H9 (cell line): Measurements from ENCODE around the gene HSPA9. TPM values are rescaled to one million over a fixed set of nuclear protein-coding genes. Genes with fewer than 3 reads are reported as not detected.

Experiments used
- DNase-seq: peaks from one replicate; pipeline ENCODE4 v3.0.0-alpha.2; 2017
- H2AFZ ChIP-seq: one replicate; pipeline ENCODE4 v1.6.1; 2013; ENCODE audit warnings: mild to moderate bottlenecking, low read length, control low read depth, moderate library complexity
- H2AK5ac ChIP-seq: 2 replicates; pipeline ENCODE4 v1.6.1; 2013; ENCODE audit warnings: low read length, control low read depth, mixed read lengths; ENCODE audit not compliant: insufficient read length
- H2BK120ac ChIP-seq: one replicate; pipeline ENCODE4 v1.6.1; 2013; ENCODE audit warnings: low read depth, mild to moderate bottlenecking, low read length, control low read depth, inconsistent platforms; ENCODE audit not compliant: poor library complexity, severe bottlenecking
- H2BK12ac ChIP-seq: 2 replicates; pipeline ENCODE4 v1.6.1; 2013; ENCODE audit warnings: low read length, control low read depth, mixed read lengths, low read depth; ENCODE audit not compliant: insufficient read length
- H2BK15ac ChIP-seq: 2 replicates; pipeline ENCODE4 v1.6.1; 2013; ENCODE audit warnings: low read depth, low read length, control low read depth
- H2BK20ac ChIP-seq: one replicate; pipeline ENCODE4 v1.6.1; 2013; ENCODE audit warnings: low read depth, mild to moderate bottlenecking, low read length, control low read depth, inconsistent platforms; ENCODE audit not compliant: poor library complexity, severe bottlenecking
- H2BK5ac ChIP-seq: 2 replicates; pipeline ENCODE4 v1.6.1; 2013; ENCODE audit warnings: low read length, control low read depth, mixed read lengths; ENCODE audit not compliant: insufficient read length
- H3K14ac ChIP-seq: 2 replicates; pipeline ENCODE4 v1.6.1; 2013; ENCODE audit warnings: low read length, control low read depth; ENCODE audit not compliant: insufficient read depth
- H3K18ac ChIP-seq: 2 replicates; pipeline ENCODE4 v1.6.1; 2013; ENCODE audit warnings: low read depth, mild to moderate bottlenecking, mixed read lengths, low read length, control low read depth; ENCODE audit not compliant: insufficient read length
- H3K23ac ChIP-seq: 2 replicates; pipeline ENCODE4 v1.6.1; 2013; ENCODE audit warnings: low read length, control low read depth, mixed read lengths, low read depth; ENCODE audit not compliant: insufficient read length
- H3K23me2 ChIP-seq: 2 replicates; pipeline ENCODE4 v1.6.1; 2013; ENCODE audit warnings: low read depth, mild to moderate bottlenecking, mixed read lengths, low read length, control low read depth; ENCODE audit not compliant: insufficient read length, poor library complexity, severe bottlenecking
- H3K27ac ChIP-seq: 2 replicates; pipeline ENCODE4 v1.5.1; 2013; ENCODE audit warnings: low read length, control low read depth, mixed read lengths, low read depth; ENCODE audit not compliant: insufficient read length
- H3K27me3 ChIP-seq: 2 replicates; pipeline ENCODE4 v1.6.1; 2013; ENCODE audit warnings: low read length, control low read depth, inconsistent platforms; ENCODE audit not compliant: insufficient read depth
- H3K4ac ChIP-seq: 2 replicates; pipeline ENCODE4 v1.6.1; 2013; ENCODE audit warnings: low read depth, mild to moderate bottlenecking, control low read depth, inconsistent platforms, low read length, moderate library complexity
- H3K4me1 ChIP-seq: 2 replicates; pipeline ENCODE4 v1.6.1; 2013; ENCODE audit warnings: low read length, control low read depth, inconsistent platforms; ENCODE audit not compliant: insufficient read depth
- H3K4me2 ChIP-seq: 2 replicates; pipeline ENCODE4 v1.6.1; 2013; ENCODE audit warnings: low read length, control low read depth, mixed read lengths; ENCODE audit not compliant: insufficient read length, insufficient read depth
- H3K56ac ChIP-seq: 2 replicates; pipeline ENCODE4 v1.6.1; 2013; ENCODE audit warnings: low read depth, mild to moderate bottlenecking, mixed read lengths, low read length, control low read depth; ENCODE audit not compliant: insufficient read length
- H3K79me1 ChIP-seq: 2 replicates; pipeline ENCODE4 v1.6.1; 2013; ENCODE audit warnings: low read depth, mild to moderate bottlenecking, moderate library complexity, low read length, control low read depth, inconsistent platforms; ENCODE audit not compliant: insufficient read depth, poor library complexity, severe bottlenecking
- H3K79me2 ChIP-seq: 2 replicates; pipeline ENCODE4 v1.6.1; 2013; ENCODE audit warnings: low read length, control low read depth, inconsistent platforms; ENCODE audit not compliant: insufficient read depth
- H3K9ac ChIP-seq: 2 replicates; pipeline ENCODE4 v1.6.1; 2013; ENCODE audit warnings: low read length, control low read depth, mixed read lengths; ENCODE audit not compliant: insufficient read length; ENCODE audit errors: extremely low read depth
- H3K9me3 ChIP-seq: one replicate; pipeline ENCODE4 v1.6.1; 2013; ENCODE audit warnings: low read depth, low read length, inconsistent platforms; ENCODE audit not compliant: control insufficient read depth
- H3T11ph ChIP-seq: one replicate; pipeline ENCODE4 v1.6.1; 2013; ENCODE audit warnings: mild to moderate bottlenecking, low read length, control low read depth, inconsistent platforms
- H4K20me1 ChIP-seq: one replicate; pipeline ENCODE4 v1.6.1; 2013; ENCODE audit not compliant: control insufficient read depth, insufficient read length, insufficient read depth
- H4K5ac ChIP-seq: 2 replicates; pipeline ENCODE4 v1.6.1; 2013; ENCODE audit warnings: low read depth, mild to moderate bottlenecking, mixed read lengths, low read length, control low read depth; ENCODE audit not compliant: insufficient read length
- H4K8ac ChIP-seq: replicated peaks from 2 replicates; pipeline ENCODE4 v1.6.1; 2013; ENCODE audit warnings: low read length, control low read depth, mixed read lengths, low read depth; ENCODE audit not compliant: insufficient read length
- H4K91ac ChIP-seq: 2 replicates; pipeline ENCODE4 v1.6.1; 2013; ENCODE audit warnings: low read depth, mild to moderate bottlenecking, moderate library complexity, mixed read lengths, low read length, control low read depth; ENCODE audit not compliant: insufficient read length
- H3K27ac Mint-ChIP-seq, 3 experiments: 2 replicates in 2 of 3; 3 replicates in 1 of 3; pipeline ENCODE4 v1.8.0; 2020 to 2021; ENCODE audit warnings: mixed read lengths in 3 of 3, mild to moderate bottlenecking in 1 of 3, moderate library complexity in 1 of 3
- H3K27me3 Mint-ChIP-seq: 2 replicates; pipeline ENCODE4 v1.8.0; 2021; ENCODE audit warnings: low read depth, mild to moderate bottlenecking, moderate library complexity, mixed read lengths
- H3K36me3 Mint-ChIP-seq, 3 experiments: 2 replicates in 2 of 3; 3 replicates in 1 of 3; pipeline ENCODE4 v1.8.0; 2020 to 2021; ENCODE audit warnings: low read depth in 3 of 3, mixed read lengths in 3 of 3; ENCODE audit not compliant: insufficient read depth in 1 of 3
- H3K4me1 Mint-ChIP-seq, 2 experiments: 2 replicates each; pipeline ENCODE4 v1.8.0; 2020; ENCODE audit warnings: mixed read lengths in 2 of 2
- H3K4me3 Mint-ChIP-seq, 2 experiments: 2 replicates in 1 of 2; 3 replicates in 1 of 2; pipeline ENCODE4 v1.8.0; 2020 to 2021; ENCODE audit warnings: mild to moderate bottlenecking in 2 of 2, mixed read lengths in 2 of 2, moderate library complexity in 1 of 2
- H3K9me3 Mint-ChIP-seq, 2 experiments: 2 replicates in 1 of 2; 3 replicates in 1 of 2; pipeline ENCODE4 v1.8.0; 2020; ENCODE audit warnings: mild to moderate bottlenecking in 2 of 2, mixed read lengths in 2 of 2, moderate library complexity in 1 of 2
- CTCF ChIP-seq: fragments of 200-600 bp; sonication (generic); conservative IDR thresholded peaks from 3 replicates; pipeline ENCODE4 v1.8.0; 2021; ENCODE audit warnings: antibody characterized with exemption, mild to moderate bottlenecking
- WGBS: extraction: QIAGEN DNeasy Blood & Tissue Kit; methylation state at CpG from one replicate; pipeline ENCODE4 v1.1.7; 2013; ENCODE audit warnings: missing lambda C conversion rate, low lambda C conversion rate, mixed read lengths; ENCODE audit not compliant: insufficient read length; ENCODE audit errors: extremely low coverage; 5-methylcytosine and 5-hydroxymethylcytosine counted together
- total RNA-seq: library from RNA; stranded (reverse); gene quantifications from 2 replicates; pipeline ENCODE4 v1.2.1, GENCODE V29; 2021

Gene HSPA9
- total RNA-seq, 1 experiment from 2014 or later: 397 TPM

- Histone ChIP-seq H3K4me1 (peaks cover 2% of the 10 kb centered on the region; the same call in 1 of the 2 replicates), H4K91ac (no peak overlapping the region), H2AFZ (no peak overlapping the region), H3K27ac (no peak overlapping the region), H3K56ac (no peak overlapping the region), H2BK5ac (no peak overlapping the region), H2BK20ac (no peak overlapping the region), H3K23me2 (peaks cover 10% of the 10 kb centered on the region), H3K9ac (no peak overlapping the region), H3K27me3 (no peaks in the 10 kb centered on the region), H2BK120ac (no peak overlapping the region), H3K23ac (no peak overlapping the region), H3K18ac (no peak overlapping the region), H4K20me1 (no peaks in the 10 kb centered on the region), H3K14ac (no peak overlapping the region), H2BK15ac (no peak overlapping the region), H3K9me3 (no peaks in the 10 kb centered on the region), H3K4ac (no peak overlapping the region), H3K4me2 (no peak overlapping the region), H2BK12ac (no peak overlapping the region), H2AK5ac (no peak overlapping the region), H3T11ph (no peak overlapping the region), H3K79me1 (no peaks in the 10 kb centered on the region), H4K8ac (no peak overlapping the region), H4K5ac (no peak overlapping the region), H3K79me2 (no peaks in the 10 kb centered on the region)
- Mint-ChIP-seq H3K9me3 (no peaks in the 10 kb centered on the region), H3K27ac (peak overlapping the region in 1 of 3 experiments; percentile 37; a peak in 2 of 7 replicates), H3K36me3 (no peaks in the 10 kb centered on the region), H3K27me3 (peaks cover 2% of the 10 kb centered on the region; the same call in 1 of the 2 replicates), H3K4me1 (peaks cover 24 to 33% of the 10 kb centered on the region in 2 experiments), H3K4me3 (no peak overlapping the region)
- TF ChIP-seq CTCF: no peak
- DNase-seq: no peak
- WGBS: no CpG with 5 or more reads among the region's 6 CpGs
These were observed 31.3 kb upstream of the HSPA9 start for GRCh38 chr5:138606378-138607064.
